Activated CD4-positive, alpha-beta memory T cell treated with anti-CD3 and anti-CD28 coated beads, Interleukin-2, amount 10 ng/mL, durations not matched to agents 7 days and 5 days (primary cell): ENCODE measurements around the gene DZANK1. TPM values are rescaled to one million over a fixed set of nuclear protein-coding genes. Genes with fewer than 3 reads are reported as not detected.

Source experiments
- CTCF ChIA-PET: fragments of 350-600 bp; sonication (Branson Sonifier 250); formaldehyde crosslinking; loops from one replicate; lab custom pipeline; 2021; ENCODE audit warnings: antibody characterized with exemption, inconsistent platforms; lab: Charles Lee
- POLR2A ChIA-PET: fragments of 350-600 bp; sonication (Branson Sonifier 250); formaldehyde crosslinking; loops from one replicate; lab custom pipeline; 2021; ENCODE audit warnings: antibody characterized with exemption; lab: Charles Lee
- DNase-seq: peaks from one replicate; pipeline ENCODE4 v3.0.0-alpha.2; 2020
- H3K27ac Mint-ChIP-seq: one replicate; pipeline ENCODE4 v1.8.0; 2021; ENCODE audit warnings: mild to moderate bottlenecking, mixed read lengths
- H3K27me3 Mint-ChIP-seq: one replicate; pipeline ENCODE4 v1.8.0; 2021; ENCODE audit warnings: mixed read lengths
- H3K36me3 Mint-ChIP-seq: one replicate; pipeline ENCODE4 v1.8.0; 2021; ENCODE audit warnings: low read depth, mixed read lengths
- H3K4me1 Mint-ChIP-seq: one replicate; pipeline ENCODE4 v1.8.0; 2021; ENCODE audit warnings: mixed read lengths
- H3K4me3 Mint-ChIP-seq: one replicate; pipeline ENCODE4 v1.8.0; 2021; ENCODE audit warnings: mild to moderate bottlenecking, mixed read lengths
- H3K9me3 Mint-ChIP-seq: one replicate; pipeline ENCODE4 v1.8.0; 2021; ENCODE audit warnings: mixed read lengths
- total RNA-seq, 2 experiments: library from RNA; stranded (reverse); gene quantifications; one replicate each; pipeline ENCODE4 v1.2.3, GENCODE V29; 2021

DZANK1 gene
- total RNA-seq, 2 experiments from 2014 or later, result 1.4 to 1.5 TPM

GRCh38 chr20:18431206-18431605, 35.6 kb downstream of the DZANK1 start:
- Mint-ChIP-seq H3K27me3 (no peaks in the 10 kb centered on the region), H3K36me3 (no peaks in the 10 kb centered on the region), H3K4me3 (no peak overlapping the region), H3K9me3 (no peaks in the 10 kb centered on the region), H3K4me1 (no peaks in the 10 kb centered on the region), H3K27ac (no peak overlapping the region)
- ChIA-PET CTCF (no interaction called here), POLR2A (interaction anchor here (0.6 to 1.6 kb wide), 2 partner anchors 11 to 160 kb away, joined by 3 to 4 read pairs; no protein-coding TSS in a partner anchor)
- no peak for DNase-seq

GRCh38 chr20:18430172-18430826, 36.5 kb downstream of the DZANK1 start:
- H3K27ac Mint-ChIP-seq, result no peak overlapping the region
- ChIA-PET CTCF (no interaction called here), POLR2A (no interaction called here)
- no peaks in the 10 kb centered on the region for H3K36me3 Mint-ChIP-seq
- no peaks in the 10 kb centered on the region for H3K9me3 Mint-ChIP-seq
- no peak for DNase-seq
- H3K27me3 Mint-ChIP-seq, result no peaks in the 10 kb centered on the region
- H3K4me3 Mint-ChIP-seq, result no peak overlapping the region
- H3K4me1 Mint-ChIP-seq, result no peaks in the 10 kb centered on the region

GRCh38 chr20:18428490-18429173, 38.2 kb downstream of the DZANK1 start:
- no peaks in the 10 kb centered on the region for H3K9me3 Mint-ChIP-seq
- H3K4me3 Mint-ChIP-seq, result no peak overlapping the region
- no peak overlapping the region for H3K27ac Mint-ChIP-seq
- POLR2A ChIA-PET, result no interaction called here
- no peaks in the 10 kb centered on the region for H3K27me3 Mint-ChIP-seq
- H3K36me3 Mint-ChIP-seq, result no peaks in the 10 kb centered on the region
- CTCF ChIA-PET, result interaction anchor here (1.2 kb wide), 1 partner anchor 15 kb away, joined by 3 read pairs; no protein-coding TSS in a partner anchor
- no peak for DNase-seq
- no peaks in the 10 kb centered on the region for H3K4me1 Mint-ChIP-seq

GRCh38 chr20:18427214-18427613, 39.6 kb downstream of the DZANK1 start:
- Mint-ChIP-seq H3K27me3 (no peaks in the 10 kb centered on the region), H3K36me3 (no peaks in the 10 kb centered on the region), H3K4me1 (no peaks in the 10 kb centered on the region), H3K4me3 (no peak overlapping the region), H3K9me3 (no peaks in the 10 kb centered on the region), H3K27ac (no peak overlapping the region)
- POLR2A ChIA-PET, result no interaction called here
- no peak for DNase-seq
- CTCF ChIA-PET, result no interaction called here

GRCh38 chr20:18421608-18422007, 45.2 kb downstream of the DZANK1 start:
- POLR2A ChIA-PET, result no interaction called here
- Mint-ChIP-seq H3K4me1 (no peaks in the 10 kb centered on the region), H3K9me3 (no peaks in the 10 kb centered on the region), H3K27ac (no peak overlapping the region), H3K4me3 (no peak overlapping the region), H3K36me3 (no peaks in the 10 kb centered on the region), H3K27me3 (no peaks in the 10 kb centered on the region)
- DNase-seq, result no peak
- CTCF ChIA-PET, result no interaction called here

- Mint-ChIP-seq H3K27ac (no peak overlapping the region), H3K27me3 (no peaks in the 10 kb centered on the region), H3K36me3 (no peaks in the 10 kb centered on the region), H3K4me3 (no peak overlapping the region), H3K9me3 (no peaks in the 10 kb centered on the region), H3K4me1 (peaks cover 9% of the 10 kb centered on the region)
- DNase-seq, result no peak
- CTCF ChIA-PET, result no interaction called here
- POLR2A ChIA-PET, result interaction anchor here (1.0 kb wide), 1 partner anchor 91 kb away, joined by 3 read pairs; the partner anchor contains the start of gene SEC23B
Observed at GRCh38 chr20:18416486-18416885, 50.3 kb downstream of the DZANK1 start.

- Mint-ChIP-seq H3K4me1 (peaks cover 9% of the 10 kb centered on the region), H3K27ac (no peak overlapping the region), H3K4me3 (no peak overlapping the region), H3K9me3 (no peaks in the 10 kb centered on the region), H3K36me3 (no peaks in the 10 kb centered on the region), H3K27me3 (no peaks in the 10 kb centered on the region)
- ChIA-PET CTCF (interaction anchor here (0.8 to 1.5 kb wide), 6 partner anchors 14 to 644 kb away, joined by 3 to 4 read pairs (median 3); partner anchors contain the start of genes DZANK1 and POLR3F), POLR2A (no interaction called here)
- no peak for DNase-seq
Observed at GRCh38 chr20:18414140-18414539, 52.7 kb downstream of the DZANK1 start.

- POLR2A ChIA-PET, result interaction anchor here (1.2 kb wide), 1 partner anchor 94 kb away, joined by 3 read pairs; no protein-coding TSS in a partner anchor
- no peak for DNase-seq
- no peaks in the 10 kb centered on the region for H3K36me3 Mint-ChIP-seq
- CTCF ChIA-PET, result interaction anchor here (1.0 kb wide), 2 partner anchors 55 to 260 kb away, joined by 3 read pairs; partner anchors contain the start of gene POLR3F
- H3K9me3 Mint-ChIP-seq, result no peaks in the 10 kb centered on the region
- no peak overlapping the region for H3K27ac Mint-ChIP-seq
- peaks cover 9% of the 10 kb centered on the region for H3K4me1 Mint-ChIP-seq
- no peaks in the 10 kb centered on the region for H3K27me3 Mint-ChIP-seq
- H3K4me3 Mint-ChIP-seq, result no peak overlapping the region
Observed at GRCh38 chr20:18412221-18412901, 54.5 kb downstream of the DZANK1 start.

- peaks cover 8% of the 10 kb centered on the region for H3K4me1 Mint-ChIP-seq
- POLR2A ChIA-PET, result no interaction called here
- no peak overlapping the region for H3K27ac Mint-ChIP-seq
- CTCF ChIA-PET, result no interaction called here
- no peaks in the 10 kb centered on the region for H3K9me3 Mint-ChIP-seq
- H3K36me3 Mint-ChIP-seq, result peaks cover 3% of the 10 kb centered on the region
- H3K27me3 Mint-ChIP-seq, result no peaks in the 10 kb centered on the region
- H3K4me3 Mint-ChIP-seq, result no peak overlapping the region
- no peak for DNase-seq
Observed at GRCh38 chr20:18405826-18406225, 61.0 kb downstream of the DZANK1 start.

- H3K9me3 Mint-ChIP-seq, result no peaks in the 10 kb centered on the region
- DNase-seq, result peak; percentile 32
- ChIA-PET CTCF (no interaction called here), POLR2A (interaction anchor here (0.6 kb wide), 1 partner anchor 241 kb away, joined by 3 read pairs; no protein-coding TSS in a partner anchor)
- H3K36me3 Mint-ChIP-seq, result peaks cover 3% of the 10 kb centered on the region
- no peaks in the 10 kb centered on the region for H3K27me3 Mint-ChIP-seq
- H3K27ac Mint-ChIP-seq, result peak overlapping the region; percentile 50
- no peak overlapping the region for H3K4me3 Mint-ChIP-seq
- peaks cover 8% of the 10 kb centered on the region for H3K4me1 Mint-ChIP-seq
Observed at GRCh38 chr20:18404172-18404571, 62.7 kb downstream of the DZANK1 start.

GRCh38 chr20:18403269-18403668, 63.6 kb downstream of the DZANK1 start:
- H3K4me3 Mint-ChIP-seq, result no peak overlapping the region
- no peaks in the 10 kb centered on the region for H3K27me3 Mint-ChIP-seq
- ChIA-PET CTCF (interaction anchor here (0.6 kb wide), 1 partner anchor 226 kb away, joined by 3 read pairs; no protein-coding TSS in a partner anchor), POLR2A (interaction anchor here (0.6 kb wide), 1 partner anchor 242 kb away, joined by 3 read pairs; no protein-coding TSS in a partner anchor)
- H3K9me3 Mint-ChIP-seq, result no peaks in the 10 kb centered on the region
- DNase-seq, result no peak
- H3K4me1 Mint-ChIP-seq, result peaks cover 8% of the 10 kb centered on the region
- peaks cover 3% of the 10 kb centered on the region for H3K36me3 Mint-ChIP-seq
- H3K27ac Mint-ChIP-seq, result no peak overlapping the region

GRCh38 chr20:18401305-18401704, 65.5 kb downstream of the DZANK1 start:
- H3K36me3 Mint-ChIP-seq, result peaks cover 3% of the 10 kb centered on the region
- no peaks in the 10 kb centered on the region for H3K27me3 Mint-ChIP-seq
- DNase-seq, result no peak
- POLR2A ChIA-PET, result no interaction called here
- H3K4me1 Mint-ChIP-seq, result peaks cover 8% of the 10 kb centered on the region
- H3K9me3 Mint-ChIP-seq, result no peaks in the 10 kb centered on the region
- no peak overlapping the region for H3K27ac Mint-ChIP-seq
- CTCF ChIA-PET, result no interaction called here
- no peak overlapping the region for H3K4me3 Mint-ChIP-seq

- Mint-ChIP-seq H3K9me3 (no peaks in the 10 kb centered on the region), H3K27ac (no peak overlapping the region), H3K36me3 (peaks cover 3% of the 10 kb centered on the region), H3K27me3 (no peaks in the 10 kb centered on the region), H3K4me3 (no peak overlapping the region), H3K4me1 (peaks cover 8% of the 10 kb centered on the region)
- POLR2A ChIA-PET, result no interaction called here
- CTCF ChIA-PET, result no interaction called here
- DNase-seq, result no peak
Observed at GRCh38 chr20:18400460-18400859, 66.4 kb downstream of the DZANK1 start.
